HTR-8/SVneo (cell line): ENCODE data around the gene PDE1A.

Experiments used
- DNase-seq: peaks from one replicate; pipeline ENCODE4 v3.0.0; 2011; ENCODE audit warnings: low spot score, mixed read lengths; ENCODE audit not compliant: insufficient read length
- FAIRE-seq: peaks from 2 replicates; lab custom pipeline; 2011; peaks lifted over from hg19 to GRCh38; lab: Jason Lieb, UNC

PDE1A gene

DNA sequence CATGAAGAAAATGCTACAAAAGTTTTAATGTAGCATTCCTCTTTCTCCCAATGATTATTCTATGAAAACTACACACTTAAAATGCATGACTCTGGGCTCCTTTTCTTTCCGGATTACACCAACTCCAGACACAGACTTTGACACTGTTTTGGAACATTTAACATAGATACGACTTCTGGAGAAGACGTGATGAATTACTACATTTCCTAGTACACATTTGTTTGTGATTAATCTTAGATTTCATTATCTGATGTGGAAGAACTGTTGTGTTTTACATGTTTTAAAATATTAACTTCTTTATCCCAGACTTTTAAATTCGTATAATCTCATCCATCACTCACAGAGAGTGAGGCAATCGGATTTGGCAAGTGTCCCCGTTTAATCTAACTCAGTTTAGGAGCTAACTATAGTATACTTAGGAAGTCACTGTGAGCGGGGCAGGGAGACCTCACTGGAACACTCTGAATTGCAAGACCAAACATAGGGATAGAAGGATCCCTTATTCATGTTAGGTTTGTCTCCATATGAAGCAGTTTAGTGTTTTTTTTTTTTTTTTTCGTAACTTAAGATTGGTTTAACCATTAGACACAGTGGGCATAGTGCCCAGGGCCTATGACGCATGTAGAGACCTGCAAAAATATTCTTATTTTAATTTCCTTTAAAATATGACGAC, 66.7 kb downstream of the PDE1A start:
- FAIRE-seq (no peak), DNase-seq (no peak)

GRCh38 chr2:182359027-182359989, 67.5 kb downstream of the PDE1A start:
- FAIRE-seq (no peak), DNase-seq (no peak)

DNA sequence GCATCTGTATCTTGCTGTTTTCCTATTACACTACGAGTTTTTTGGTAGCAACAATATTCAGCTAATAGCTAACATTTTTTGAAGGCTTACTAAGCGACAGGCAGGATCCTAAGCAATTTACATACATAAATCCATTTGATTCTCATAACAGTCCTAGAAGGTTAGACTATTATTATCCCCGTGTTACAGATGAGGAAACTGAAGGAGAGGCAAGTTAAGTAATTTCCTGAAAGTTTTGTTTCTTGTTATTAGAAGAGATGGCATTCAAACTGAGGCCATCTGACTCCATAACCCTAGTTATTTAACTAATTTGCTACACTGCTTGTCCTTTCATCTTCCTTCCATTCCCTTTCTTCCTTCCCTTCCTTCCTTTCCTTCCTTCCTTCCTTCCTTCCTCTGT, 68.2 kb downstream of the PDE1A start:
- DNase-seq (no peak), FAIRE-seq (no peak)

DNA sequence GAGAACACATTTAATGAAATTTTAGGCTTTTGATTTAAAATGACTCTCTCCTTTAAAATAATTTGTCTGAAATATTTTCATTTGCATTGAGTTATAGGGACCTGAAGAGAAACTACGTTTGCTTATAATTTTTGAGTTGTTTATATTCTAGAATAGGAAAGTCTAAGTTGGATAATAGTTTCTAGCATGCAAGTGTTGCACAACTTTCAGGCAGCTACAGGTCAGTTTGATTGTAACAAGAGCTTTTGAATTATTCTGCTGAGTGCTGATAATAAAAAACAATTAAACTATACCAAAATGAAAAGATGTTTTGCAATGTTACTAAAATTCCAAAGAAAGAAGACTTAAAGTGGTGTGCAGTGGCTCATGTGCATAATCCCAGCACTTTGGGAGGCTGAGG, 71.0 kb downstream of the PDE1A start:
- no peak for FAIRE-seq
- no peak for DNase-seq

GRCh38 chr2:182351427-182351826, 75.4 kb downstream of the PDE1A start:
- FAIRE-seq = no peak

DNA sequence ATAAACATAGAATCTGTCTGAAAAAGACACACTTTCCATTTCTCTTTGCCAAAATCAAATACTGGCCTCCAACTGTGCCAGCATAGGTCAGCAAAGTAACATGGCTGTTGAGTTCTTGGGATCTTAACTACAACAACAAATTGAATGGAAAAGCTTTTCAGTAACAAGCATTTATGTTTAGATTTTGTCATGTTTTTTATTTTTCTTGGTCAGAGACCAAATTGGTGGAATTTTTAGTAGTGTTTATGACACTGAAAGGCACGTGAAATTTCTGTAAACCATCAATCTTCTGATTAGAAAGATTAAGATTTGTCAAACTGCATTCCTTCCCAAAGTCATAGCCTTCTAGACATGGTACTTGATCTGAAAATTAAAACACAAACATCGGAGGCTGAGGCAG, 77.6 kb downstream of the PDE1A start:
- DNase-seq (no peak), FAIRE-seq (no peak)

More at GRCh38 chr2:182351427-182351826, 75.4 kb downstream of the PDE1A start:
- DNase-seq = no peak

- FAIRE-seq = no peak
- DNase-seq = no peak
Observed at GRCh38 chr2:182345384-182345783, 81.5 kb downstream of the PDE1A start.

- FAIRE-seq (no peak), DNase-seq (no peak)
Observed at GRCh38 chr2:182330451-182331305, 96.2 kb downstream of the PDE1A start.

GRCh38 chr2:182324665-182325064, 102.2 kb downstream of the PDE1A start:
- DNase-seq (peak; percentile 12), FAIRE-seq (peak; percentile 20)

- no peak for FAIRE-seq
Observed at GRCh38 chr2:182321096-182321495, 105.7 kb downstream of the PDE1A start.

DNA sequence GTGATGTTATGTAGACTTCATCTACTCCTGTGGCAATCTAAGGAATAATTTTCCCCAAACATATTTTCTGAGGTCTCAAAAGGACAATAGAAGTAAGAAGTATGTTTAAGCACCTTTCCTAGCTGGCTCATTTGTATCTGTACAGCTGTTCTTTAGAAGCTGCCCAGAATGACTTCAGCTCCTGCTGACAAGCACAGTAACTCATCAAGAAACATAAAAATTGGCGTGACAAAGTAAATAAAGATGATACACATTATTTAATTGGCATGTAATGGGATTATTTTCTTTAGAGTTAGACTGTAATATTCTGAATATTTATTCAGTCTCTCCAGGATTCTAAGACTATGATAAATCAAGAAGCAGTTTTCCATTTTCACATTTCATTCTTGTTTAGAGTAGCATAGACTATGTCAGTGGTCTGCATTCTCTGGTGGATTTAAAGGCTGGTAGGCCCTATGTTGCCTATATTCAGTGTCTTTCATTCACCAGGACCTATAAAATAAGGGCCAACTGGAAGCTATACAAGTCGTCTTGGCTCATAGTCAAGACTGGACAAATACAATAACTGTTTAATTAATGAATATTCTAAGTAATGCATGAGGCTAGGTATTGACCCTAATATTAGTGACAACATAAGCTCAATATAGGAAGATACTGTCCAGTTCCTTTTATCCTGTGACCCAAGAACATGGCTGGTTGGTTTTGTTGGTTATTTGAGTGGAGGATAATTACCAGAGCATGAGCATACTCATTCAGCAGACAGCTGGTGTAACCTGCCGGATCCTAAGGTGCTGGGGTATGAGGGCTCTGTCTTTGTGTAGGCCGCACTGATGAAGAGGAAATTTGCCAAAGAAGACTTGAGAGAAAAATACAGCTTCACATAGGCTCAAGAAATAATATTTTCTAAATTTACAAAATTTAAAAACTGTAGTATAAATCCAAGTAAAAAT, 107.0 kb downstream of the PDE1A start:
- no peak for FAIRE-seq
- DNase-seq = no peak

More at GRCh38 chr2:182321096-182321495, 105.7 kb downstream of the PDE1A start:
- no peak for DNase-seq

GRCh38 chr2:182318466-182319220, 108.2 kb downstream of the PDE1A start:
- no peak for DNase-seq
- no peak for FAIRE-seq

- no peak for FAIRE-seq
- DNase-seq = no peak
Observed at GRCh38 chr2:182316950-182317349, 109.9 kb downstream of the PDE1A start.

DNA sequence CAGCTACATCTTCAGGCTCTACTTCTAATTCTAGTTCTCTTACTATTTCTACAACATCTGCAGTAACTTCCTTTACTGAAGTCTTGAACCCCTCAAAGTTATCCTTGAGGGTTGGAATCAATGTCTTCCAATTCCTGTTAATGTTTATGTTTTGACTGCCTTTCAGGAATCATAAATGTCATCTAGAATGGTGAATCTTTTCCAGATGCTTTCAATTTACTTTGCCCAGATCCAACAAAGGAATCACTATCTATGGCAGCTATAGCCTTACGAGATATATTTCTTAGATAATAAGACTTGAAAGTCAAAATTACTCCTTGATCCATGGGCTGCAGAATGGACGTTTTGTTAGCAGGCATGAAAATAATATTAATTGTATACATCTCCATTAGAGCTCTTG, 123.9 kb downstream of the PDE1A start:
- FAIRE-seq (no peak), DNase-seq (no peak)

DNA sequence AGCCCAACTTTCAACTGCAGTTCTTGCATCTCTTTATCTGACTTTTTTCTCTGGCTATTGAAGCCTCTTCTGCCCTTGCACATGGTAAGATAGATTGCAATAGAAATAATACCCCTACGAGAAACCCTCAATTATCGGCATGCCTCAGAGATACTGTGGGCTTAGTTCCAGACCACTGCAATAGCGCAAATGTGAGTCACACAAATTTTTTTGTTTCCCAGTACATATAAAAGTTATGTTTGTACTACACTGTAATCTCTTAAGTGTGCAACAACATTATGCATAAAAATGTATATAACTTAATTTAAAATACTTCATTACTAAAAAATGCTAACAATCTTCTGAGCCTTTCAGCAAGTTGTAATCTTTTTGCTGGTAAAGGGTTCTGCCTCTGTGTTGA, 124.7 kb downstream of the PDE1A start:
- DNase-seq (peak; percentile 15), FAIRE-seq (no peak)

DNA sequence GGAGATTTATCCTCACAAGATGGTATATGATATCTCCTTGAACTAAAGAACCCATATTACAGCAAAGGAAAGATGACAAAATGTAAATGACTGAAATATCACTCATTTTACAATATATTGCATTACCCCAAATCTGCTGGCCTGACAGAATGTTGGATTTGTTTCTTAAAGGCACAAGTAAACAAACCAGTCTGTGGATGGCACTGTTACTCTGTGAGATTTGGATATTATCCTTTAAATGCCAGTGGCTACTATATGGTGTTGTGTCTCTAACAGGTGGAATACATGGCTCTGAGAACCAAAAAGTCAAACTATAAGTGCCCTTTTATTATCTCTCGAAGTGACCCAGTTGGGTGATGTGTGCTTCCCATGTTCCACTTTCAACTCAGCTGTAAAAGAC, 125.7 kb downstream of the PDE1A start:
- no peak for FAIRE-seq
- DNase-seq = no peak

DNA sequence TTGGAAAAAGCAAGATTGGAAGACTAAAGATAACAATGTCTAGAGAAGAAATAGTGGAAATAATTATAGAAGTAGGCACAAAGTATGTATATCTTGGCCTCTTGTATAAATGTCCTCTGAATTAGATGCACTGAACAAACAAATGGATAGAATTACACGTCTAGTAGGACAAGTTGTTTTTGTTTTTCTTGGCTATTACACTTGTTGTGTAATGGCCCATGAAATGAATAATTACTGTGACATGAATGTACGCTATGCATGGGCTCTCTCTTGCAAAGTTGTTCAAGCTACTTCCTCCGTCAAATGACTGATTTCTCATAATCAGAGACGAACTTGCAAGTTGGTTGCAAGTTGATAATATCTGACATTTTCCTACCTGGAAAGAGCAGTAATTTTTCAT, 126.2 kb downstream of the PDE1A start:
- no peak for FAIRE-seq

GRCh38 chr2:182299632-182300031, 127.2 kb downstream of the PDE1A start:
- DNase-seq (no peak), FAIRE-seq (no peak)

More for the DNA sequence above, 126.2 kb downstream of the PDE1A start:
- DNase-seq = no peak

- FAIRE-seq = no peak
- DNase-seq = no peak
Observed at GRCh38 chr2:182298456-182298855, 128.4 kb downstream of the PDE1A start.
